Inflammatory macrophage (primary cell): Measurements from ENCODE around the gene AZI2.
A peak's percentile ranks its signal among the peaks of the same experiment; 100 is the strongest.

ENCODE experiments used
- DNase-seq, 2 donors: peaks; one replicate each; pipeline ENCODE4 v3.0.0-alpha.2; 2020 to 2022

The AZI2 gene

GRCh38 chr3:28300345-28300962, 48.2 kb downstream of the AZI2 start:
- no peak for DNase-seq

DNA sequence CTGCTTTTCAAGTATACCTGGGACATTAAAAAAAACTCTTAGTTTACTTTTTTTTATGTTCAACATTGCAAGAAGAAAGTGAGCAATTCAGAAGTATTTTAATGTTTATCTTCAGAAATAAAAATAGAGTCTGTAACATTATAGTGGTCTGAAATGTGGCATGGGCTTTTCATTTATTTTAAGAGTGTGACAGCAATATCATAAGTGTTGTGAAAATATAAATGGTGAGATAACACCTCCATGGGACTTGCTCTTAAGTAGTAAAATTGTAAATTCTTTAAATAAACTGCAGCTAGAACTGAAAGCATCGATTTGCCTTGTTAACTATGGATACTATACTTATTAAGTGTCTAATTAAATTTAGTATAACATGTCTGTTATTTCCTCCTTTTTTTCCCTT, 48.9 kb downstream of the AZI2 start:
- DNase-seq, result no peak

DNA sequence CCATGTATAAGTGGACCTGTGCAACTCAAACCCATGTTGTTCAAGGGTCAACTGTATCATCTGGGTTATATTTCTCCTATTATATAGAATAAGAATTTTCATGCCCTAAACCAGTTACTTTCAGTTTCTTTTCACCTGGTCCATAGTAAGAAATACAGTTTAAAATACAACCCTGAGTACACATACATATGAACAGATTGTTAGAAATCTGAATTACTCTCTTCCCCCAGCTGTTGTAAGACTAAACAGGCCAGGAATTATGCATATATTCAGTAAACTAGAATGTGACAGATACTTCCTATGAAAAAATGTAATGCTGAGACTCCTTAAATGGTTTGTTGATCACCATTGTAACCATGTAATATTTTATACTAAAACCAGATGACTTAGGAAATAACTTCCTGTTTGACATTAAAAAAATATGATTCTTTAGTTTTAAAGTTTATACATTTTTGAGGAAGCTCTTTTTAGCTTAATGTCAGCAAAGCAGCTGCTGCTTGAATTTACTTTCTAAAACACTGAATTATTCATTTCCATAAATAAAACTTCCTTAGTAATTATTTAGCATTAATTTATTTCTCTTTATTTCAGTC, 52.6 kb downstream of the AZI2 start:
- peak in 1 of 2 donors; percentile 51 for DNase-seq

DNA sequence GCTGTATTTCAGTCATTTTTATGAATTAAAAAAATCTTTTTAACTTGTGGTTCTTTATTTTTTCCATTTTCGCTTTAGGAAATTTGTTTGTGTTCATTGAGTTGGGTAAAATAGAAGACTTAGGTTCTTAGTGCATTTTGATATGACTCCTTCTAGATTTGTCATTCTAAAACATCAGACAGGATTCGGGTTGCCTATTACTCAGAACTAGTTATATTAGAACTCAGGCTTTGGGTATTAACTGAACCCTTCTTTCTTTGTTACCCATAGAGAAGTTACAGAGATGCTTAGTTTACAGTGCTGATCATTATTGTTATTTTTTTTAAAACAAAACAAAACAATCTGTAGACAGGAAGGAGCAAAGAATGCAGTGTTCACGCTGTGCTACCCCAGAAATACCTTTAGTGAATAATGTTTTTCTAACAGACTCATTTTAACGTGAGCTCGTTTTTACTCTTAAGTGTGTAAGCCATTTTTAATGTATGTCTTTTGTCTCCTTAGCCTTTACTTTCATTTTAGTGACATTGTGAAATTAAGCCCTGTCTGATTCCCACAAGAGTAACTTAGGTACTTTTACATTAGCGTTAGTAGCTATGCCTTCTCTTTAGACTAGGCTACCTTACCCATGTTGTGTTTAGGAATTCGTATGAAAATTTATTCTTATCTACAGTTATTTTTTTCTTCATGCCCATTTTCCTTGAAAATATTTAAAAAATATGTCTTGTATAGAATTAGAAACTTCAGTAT, 53.8 kb downstream of the AZI2 start:
- DNase-seq, result no peak

DNA sequence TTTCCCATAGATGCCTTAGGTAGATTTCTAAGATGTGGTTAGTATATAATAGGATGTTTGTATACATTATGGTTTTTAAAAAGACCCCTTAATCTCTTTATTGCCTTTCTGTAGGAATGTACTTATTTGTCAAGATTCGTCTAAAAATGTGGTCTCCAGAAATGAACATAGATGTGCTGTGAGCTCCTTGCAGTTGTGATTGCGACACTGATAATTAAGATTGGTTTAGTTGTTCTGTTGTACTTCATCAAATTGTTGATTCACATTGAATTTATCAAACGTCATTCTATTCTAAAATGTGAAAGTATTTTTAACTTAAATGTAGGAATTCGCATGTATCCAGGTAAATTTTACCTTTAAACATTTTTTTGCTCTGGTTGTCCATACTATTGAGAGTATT, 56.0 kb downstream of the AZI2 start:
- no peak for DNase-seq

DNA sequence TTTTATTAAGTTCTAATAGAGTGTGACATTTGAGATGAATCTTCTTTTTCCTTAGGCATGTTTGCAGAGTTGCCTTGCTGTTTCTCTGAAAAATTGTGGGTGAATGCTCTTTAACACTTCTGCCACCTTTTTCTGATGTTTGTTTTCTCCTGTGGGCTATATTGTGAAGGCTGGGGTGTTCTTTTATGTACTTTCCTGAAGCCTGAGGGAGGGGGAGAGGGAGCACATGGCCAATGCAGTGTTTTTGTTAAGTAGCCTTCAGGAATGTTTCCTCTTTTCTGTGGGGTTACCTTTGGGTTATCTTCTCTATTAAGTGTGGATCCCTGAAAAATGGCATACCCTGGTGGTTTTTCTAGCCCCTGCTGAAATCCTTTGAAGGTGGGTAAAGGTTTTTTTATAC, 57.0 kb downstream of the AZI2 start:
- DNase-seq, result no peak

DNA sequence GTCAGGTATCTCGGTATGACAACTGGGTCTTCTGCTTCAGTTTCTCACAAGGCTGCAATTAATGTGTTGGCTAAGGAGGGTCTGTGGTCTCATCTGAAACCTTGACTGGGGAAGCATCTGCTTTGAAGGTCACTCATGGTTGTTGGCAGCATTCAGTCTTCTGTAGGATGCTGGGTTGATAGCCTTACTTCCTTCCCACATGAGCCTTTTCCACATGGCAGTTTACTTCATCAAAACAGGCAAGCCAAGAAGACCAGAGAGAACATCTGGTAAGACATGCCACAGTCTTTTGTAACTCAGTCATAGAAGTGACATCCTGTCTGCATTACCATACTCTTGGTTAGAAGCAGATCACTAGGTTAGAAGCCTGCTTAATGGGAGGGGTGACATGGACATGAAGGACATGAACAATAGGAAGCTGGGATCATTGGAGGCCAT, 57.7 kb downstream of the AZI2 start:
- no peak for DNase-seq

GRCh38 chr3:28287046-28287445, 61.6 kb downstream of the AZI2 start:
- no peak for DNase-seq

DNA sequence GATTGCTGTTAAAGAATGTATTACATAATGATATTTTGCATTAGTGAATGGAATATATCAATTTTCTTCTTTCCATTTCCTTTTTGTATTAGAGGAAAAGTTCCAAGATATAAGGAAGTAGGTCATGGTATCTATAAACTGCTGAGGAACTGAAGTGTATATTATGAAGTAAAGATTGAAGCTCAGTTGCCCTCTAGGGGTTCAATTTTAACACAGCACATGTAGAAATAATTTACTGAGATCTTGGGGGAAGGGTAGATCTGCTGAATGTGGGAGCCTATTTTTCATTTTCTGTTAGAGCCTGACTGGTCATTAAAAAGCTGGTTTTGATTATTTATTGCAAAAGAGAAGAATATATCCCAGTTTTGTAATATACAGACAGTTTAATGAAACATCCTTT, 62.0 kb downstream of the AZI2 start:
- DNase-seq, result peak; percentile 50 to 74

DNA sequence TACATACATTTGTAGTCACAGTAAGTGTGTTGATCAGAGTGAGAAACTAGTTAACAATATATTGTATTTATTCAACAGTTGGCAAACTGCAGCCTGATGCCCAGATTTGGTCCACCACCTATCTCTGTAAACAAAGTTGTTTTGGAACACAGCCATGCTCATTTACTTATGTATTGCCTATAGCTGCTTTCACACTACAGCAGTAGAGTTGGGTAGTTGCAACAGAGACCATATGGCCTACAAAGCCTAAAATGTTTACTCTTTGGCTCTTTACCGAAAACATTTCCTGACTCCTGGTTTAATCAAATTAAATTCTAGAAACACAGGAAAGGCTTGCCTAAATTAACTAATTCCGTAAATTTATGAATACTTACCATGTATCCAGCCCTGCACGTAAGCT, 67.8 kb downstream of the AZI2 start:
- no peak for DNase-seq

DNA sequence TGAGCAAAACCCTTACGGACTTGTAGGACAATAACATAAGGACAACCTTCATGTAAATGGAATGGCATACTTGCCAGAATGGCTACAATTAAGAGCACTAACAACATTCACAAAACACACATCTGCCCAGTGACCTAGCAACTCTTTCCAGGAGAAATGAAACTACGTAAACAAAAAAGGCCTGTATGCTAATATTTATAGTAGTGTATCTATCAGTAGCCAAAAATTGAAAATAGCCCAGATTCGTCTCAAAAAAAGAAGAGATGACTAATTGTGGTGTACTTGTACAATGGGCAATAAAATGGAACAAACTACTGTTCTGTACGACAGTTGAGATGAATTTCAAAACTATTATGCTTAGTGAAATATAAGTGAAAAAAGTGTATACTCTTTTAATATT, 68.9 kb downstream of the AZI2 start:
- DNase-seq, result no peak

GRCh38 chr3:28278918-28279317, 69.7 kb downstream of the AZI2 start:
- DNase-seq, result no peak

GRCh38 chr3:28273837-28274236, 74.8 kb downstream of the AZI2 start:
- DNase-seq, result no peak
